Neural cell (in vitro differentiated cells): ENCODE results near the gene SUCLG1. TPM values are rescaled to one million over a fixed set of nuclear protein-coding genes. Genes with fewer than 3 reads are reported as not detected.

Source experiments
- H2AFZ ChIP-seq: fragments of 200-600, 300-800 bp; sonication (generic), shearing (Covaris generic); 2 replicates; pipeline ENCODE4 v1.6.0; 2014; ENCODE audit warnings: low read depth, mild to moderate bottlenecking, antibody characterized with exemption, low read length, moderate library complexity
- H3F3A ChIP-seq: fragments of 200-600 bp; shearing (Covaris generic); 2 replicates; pipeline ENCODE4 v1.6.1; 2016; ENCODE audit warnings: mild to moderate bottlenecking, moderate library complexity, mixed read lengths, antibody characterized with exemption, low read length; ENCODE audit not compliant: insufficient read depth, poor library complexity, severe bottlenecking
- H3K27ac ChIP-seq: fragments of 200-600, 300-800 bp; sonication (generic), shearing (Covaris generic); 2 replicates; pipeline ENCODE4 v1.5.1; 2014; ENCODE audit warnings: mild to moderate bottlenecking, low read length, moderate library complexity
- H3K27me3 ChIP-seq: fragments of 300-800, 200-600 bp; sonication (generic), shearing (Covaris generic); 2 replicates; pipeline ENCODE4 v1.6.0; 2014; ENCODE audit warnings: mild to moderate bottlenecking, low read depth, low read length, moderate library complexity; ENCODE audit not compliant: insufficient read depth
- H3K36me3 ChIP-seq: fragments of 300-800, 200-600 bp; sonication (generic), shearing (Covaris generic); 2 replicates; pipeline ENCODE4 v1.5.1; 2014; ENCODE audit warnings: mild to moderate bottlenecking, antibody characterized with exemption, low read length, moderate library complexity; ENCODE audit not compliant: insufficient read depth
- H3K4me2 ChIP-seq: fragments of 300-800, 200-600 bp; sonication (generic), shearing (Covaris generic); 2 replicates; pipeline ENCODE4 v1.6.0; 2014; ENCODE audit warnings: mild to moderate bottlenecking, low read length
- H3K4me3 ChIP-seq: fragments of 300-800, 200-600 bp; sonication (generic), shearing (Covaris generic); 2 replicates; pipeline ENCODE4 v1.5.1; 2014; ENCODE audit warnings: mild to moderate bottlenecking, low read length, moderate library complexity
- H3K79me2 ChIP-seq: fragments of 200-600 bp; shearing (Covaris generic); replicated peaks from 2 replicates; pipeline ENCODE4 v1.6.0; 2014; ENCODE audit warnings: mild to moderate bottlenecking, low read length, moderate library complexity; ENCODE audit not compliant: insufficient read depth
- H3K9ac ChIP-seq: fragments of 300-800, 200-600 bp; sonication (generic), shearing (Covaris generic); 2 replicates; pipeline ENCODE4 v1.6.1; 2016; ENCODE audit warnings: mild to moderate bottlenecking, low read length, mixed read lengths
- H3K9me2 ChIP-seq: fragments of 200-600 bp; shearing (Covaris generic); 2 replicates; pipeline ENCODE4 v1.6.1; 2016; ENCODE audit warnings: mild to moderate bottlenecking, low read length, mixed read lengths; ENCODE audit not compliant: insufficient read depth
- H3K9me3 ChIP-seq: fragments of 200-600, 300-800 bp; sonication (generic), shearing (Covaris generic); 2 replicates; pipeline ENCODE4 v1.6.1; 2016; ENCODE audit warnings: mild to moderate bottlenecking, mixed run types, low read length, moderate library complexity, mixed read lengths
- H4K20me1 ChIP-seq: fragments of 200-600 bp; shearing (Covaris generic); 2 replicates; pipeline ENCODE4 v1.6.1; 2016; ENCODE audit warnings: mild to moderate bottlenecking, mixed run types; ENCODE audit not compliant: insufficient read depth
- CTCF ChIP-seq: fragments of 450-650 bp; IDR thresholded peaks from 2 replicates; pipeline ENCODE4 v1.5.1; 2014; ENCODE audit warnings: antibody characterized with exemption, mild to moderate bottlenecking, moderate library complexity; ENCODE audit not compliant: poor library complexity, severe bottlenecking
- EP300 ChIP-seq: fragments of 450-650 bp; conservative IDR thresholded peaks from 2 replicates; pipeline ENCODE4 v1.6.1; 2014; ENCODE audit warnings: antibody characterized with exemption, mild to moderate bottlenecking, moderate library complexity; ENCODE audit not compliant: poor library complexity, severe bottlenecking
- EZH2 ChIP-seq: fragments of 200-600, 300-800 bp; shearing (Covaris generic), sonication (generic); IDR thresholded peaks from 2 replicates; pipeline ENCODE4 v1.6.1; 2014; ENCODE audit warnings: antibody characterized with exemption, low read length, borderline replicate concordance, mild to moderate bottlenecking; ENCODE audit not compliant: insufficient read depth, poor library complexity, severe bottlenecking
- MXI1 ChIP-seq: fragments of 450-650 bp; conservative IDR thresholded peaks from 2 replicates; pipeline ENCODE4 v1.6.1; 2014; ENCODE audit warnings: antibody characterized with exemption, mild to moderate bottlenecking; ENCODE audit not compliant: poor library complexity, severe bottlenecking
- POLR2AphosphoS5 ChIP-seq: IDR thresholded peaks from 2 replicates; pipeline ENCODE4 v1.6.1; 2012
- RAD21 ChIP-seq: fragments of 450-650 bp; conservative IDR thresholded peaks from 2 replicates; pipeline ENCODE4 v1.6.1; 2014; ENCODE audit warnings: antibody characterized with exemption, mild to moderate bottlenecking, moderate library complexity
- SMC3 ChIP-seq: fragments of 450-650 bp; conservative IDR thresholded peaks from 2 replicates; pipeline ENCODE4 v1.6.1; 2014; ENCODE audit warnings: antibody characterized with exemption, mild to moderate bottlenecking, moderate library complexity; ENCODE audit not compliant: poor library complexity
- TAF1 ChIP-seq: IDR thresholded peaks from 2 replicates; pipeline ENCODE4 v1.6.1; 2012; ENCODE audit warnings: low read depth
- polyA plus RNA-seq: library from polyadenylated mRNA; depleted of rRNA; stranded (reverse); fragments of >200 nt; gene quantifications from 2 replicates; pipeline ENCODE4 v1.2.3, GENCODE V29; 2014
- TF ChIP-seq, protein P1 (sequence below): IDR thresholded peaks from 2 replicates; pipeline ENCODE4 v1.6.1; 2012; ENCODE audit warnings: borderline replicate concordance

The SUCLG1 gene
- polyA plus RNA-seq, 1 donor from 2014 or later: 135 TPM

GRCh38 chr2:84483320-84483719, 24.2 kb upstream of the SUCLG1 start:
- no peaks in the 10 kb centered on the region for H3K79me2 ChIP-seq
- H3K27ac ChIP-seq: no peak overlapping the region
- no peak overlapping the region for H3K4me3 ChIP-seq

GRCh38 chr2:84482603-84483002, 23.5 kb upstream of the SUCLG1 start:
- Histone ChIP-seq H3K79me2 (no peaks in the 10 kb centered on the region), H3K27ac (no peak overlapping the region), H3K4me2 (no peak overlapping the region), H4K20me1 (no peaks in the 10 kb centered on the region), H3K4me3 (no peak overlapping the region), H3K9me2 (no peaks in the 10 kb centered on the region), H3F3A (no peaks in the 10 kb centered on the region), H3K27me3 (no peaks in the 10 kb centered on the region), H3K36me3 (no peaks in the 10 kb centered on the region), H3K9me3 (no peaks in the 10 kb centered on the region), H2AFZ (no peak overlapping the region), H3K9ac (no peak overlapping the region)
- TF ChIP-seq, protein P1, sequence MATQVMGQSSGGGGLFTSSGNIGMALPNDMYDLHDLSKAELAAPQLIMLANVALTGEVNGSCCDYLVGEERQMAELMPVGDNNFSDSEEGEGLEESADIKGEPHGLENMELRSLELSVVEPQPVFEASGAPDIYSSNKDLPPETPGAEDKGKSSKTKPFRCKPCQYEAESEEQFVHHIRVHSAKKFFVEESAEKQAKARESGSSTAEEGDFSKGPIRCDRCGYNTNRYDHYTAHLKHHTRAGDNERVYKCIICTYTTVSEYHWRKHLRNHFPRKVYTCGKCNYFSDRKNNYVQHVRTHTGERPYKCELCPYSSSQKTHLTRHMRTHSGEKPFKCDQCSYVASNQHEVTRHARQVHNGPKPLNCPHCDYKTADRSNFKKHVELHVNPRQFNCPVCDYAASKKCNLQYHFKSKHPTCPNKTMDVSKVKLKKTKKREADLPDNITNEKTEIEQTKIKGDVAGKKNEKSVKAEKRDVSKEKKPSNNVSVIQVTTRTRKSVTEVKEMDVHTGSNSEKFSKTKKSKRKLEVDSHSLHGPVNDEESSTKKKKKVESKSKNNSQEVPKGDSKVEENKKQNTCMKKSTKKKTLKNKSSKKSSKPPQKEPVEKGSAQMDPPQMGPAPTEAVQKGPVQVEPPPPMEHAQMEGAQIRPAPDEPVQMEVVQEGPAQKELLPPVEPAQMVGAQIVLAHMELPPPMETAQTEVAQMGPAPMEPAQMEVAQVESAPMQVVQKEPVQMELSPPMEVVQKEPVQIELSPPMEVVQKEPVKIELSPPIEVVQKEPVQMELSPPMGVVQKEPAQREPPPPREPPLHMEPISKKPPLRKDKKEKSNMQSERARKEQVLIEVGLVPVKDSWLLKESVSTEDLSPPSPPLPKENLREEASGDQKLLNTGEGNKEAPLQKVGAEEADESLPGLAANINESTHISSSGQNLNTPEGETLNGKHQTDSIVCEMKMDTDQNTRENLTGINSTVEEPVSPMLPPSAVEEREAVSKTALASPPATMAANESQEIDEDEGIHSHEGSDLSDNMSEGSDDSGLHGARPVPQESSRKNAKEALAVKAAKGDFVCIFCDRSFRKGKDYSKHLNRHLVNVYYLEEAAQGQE: no peak
- TF ChIP-seq CTCF: no peak
- TF ChIP-seq EP300: no peak
- TF ChIP-seq RAD21: no peak
- TF ChIP-seq TAF1: no peak
- TF ChIP-seq MXI1: no peak
- no peak for TF ChIP-seq POLR2AphosphoS5
- no peak for TF ChIP-seq SMC3
- no peak for TF ChIP-seq EZH2

More at GRCh38 chr2:84483320-84483719, 24.2 kb upstream of the SUCLG1 start:
- no peaks in the 10 kb centered on the region for H3K9me2 ChIP-seq
- no peaks in the 10 kb centered on the region for H3F3A ChIP-seq
- TF ChIP-seq CTCF: no peak
- TF ChIP-seq MXI1: no peak
- TF ChIP-seq SMC3: no peak
- TF ChIP-seq, protein P1: no peak
- no peak for TF ChIP-seq POLR2AphosphoS5
- TF ChIP-seq EZH2: no peak
- TF ChIP-seq TAF1: no peak
- TF ChIP-seq RAD21: no peak
- no peak for TF ChIP-seq EP300
- no peaks in the 10 kb centered on the region for H4K20me1 ChIP-seq
- no peak overlapping the region for H3K9ac ChIP-seq
- no peaks in the 10 kb centered on the region for H3K36me3 ChIP-seq
- H3K4me2 ChIP-seq: no peak overlapping the region
- H3K27me3 ChIP-seq: no peaks in the 10 kb centered on the region
- H3K9me3 ChIP-seq: no peaks in the 10 kb centered on the region
- H2AFZ ChIP-seq: no peak overlapping the region
